ENCODE data around the gene SETD5.

Gene SETD5

GRCh38 chr3:9361691-9362388 lies 35.6 kb upstream of the SETD5 start:
- H3K4me3 ChIP-seq (ENCODE audit: low read depth, low read length): no peak overlapping the region
- TF ChIP-seq CTCF (IDR thresholded peaks at IDR 0.05; ENCODE audit: borderline replicate concordance, insufficient read depth, low read depth, low read length): no peak

- TF ChIP-seq CTCF (IDR thresholded peaks at IDR 0.05; ENCODE audit: borderline replicate concordance, insufficient read depth, low read depth, low read length): no peak
- H3K4me3 ChIP-seq (ENCODE audit: low read depth, low read length): peak within 1 kb of the TSS; percentile 81
These were observed 34.5 kb upstream of the SETD5 start, which contains the start of gene THUMPD3 for GRCh38 chr3:9362731-9363530. Gene THUMPD3 (plus strand): TSS chr3:9363054. CDS start chr3:9365069, 2,015 bp downstream.

- no peak for TF ChIP-seq CTCF (IDR thresholded peaks at IDR 0.05; ENCODE audit: borderline replicate concordance, insufficient read depth, low read depth, low read length)
- no peak overlapping the region for H3K4me3 ChIP-seq (ENCODE audit: low read depth, low read length)
These were observed 27.9 kb upstream of the SETD5 start for GRCh38 chr3:9369508-9369907.

- no peak overlapping the region for H3K4me3 ChIP-seq (ENCODE audit: low read depth, low read length)
These were observed 23.9 kb upstream of the SETD5 start for GRCh38 chr3:9373465-9373864.

GRCh38 chr3:9377981-9378380 lies 19.4 kb upstream of the SETD5 start:
- no peak overlapping the region for H3K4me3 ChIP-seq (ENCODE audit: low read depth, low read length)
- TF ChIP-seq CTCF (IDR thresholded peaks at IDR 0.05; ENCODE audit: borderline replicate concordance, insufficient read depth, low read depth, low read length): no peak

More at GRCh38 chr3:9373465-9373864, 23.9 kb upstream of the SETD5 start:
- no peak for TF ChIP-seq CTCF (IDR thresholded peaks at IDR 0.05; ENCODE audit: borderline replicate concordance, insufficient read depth, low read depth, low read length)

GRCh38 chr3:9379327-9379726 lies 18.1 kb upstream of the SETD5 start:
- H3K4me3 ChIP-seq (ENCODE audit: low read depth, low read length): no peak overlapping the region
- TF ChIP-seq CTCF (IDR thresholded peaks at IDR 0.05; ENCODE audit: borderline replicate concordance, insufficient read depth, low read depth, low read length): no peak
